AG10803 (cell line): ENCODE measurements around the gene PNMA1.
A peak's percentile ranks its signal among the peaks of the same experiment; 100 is the strongest.

ENCODE experiments used
- DNase-seq: peaks from one replicate; pipeline ENCODE4 v3.0.0; 2010; ENCODE audit warnings: low read depth
- H3K4me3 ChIP-seq: 2 replicates; pipeline ENCODE4 v1.5.1; 2011; ENCODE audit warnings: mild to moderate bottlenecking, low read length, control low read depth
- CTCF ChIP-seq: conservative IDR thresholded peaks from 2 replicates; pipeline ENCODE4 v1.5.1; 2011; ENCODE audit warnings: mild to moderate bottlenecking, low read length, control low read depth, inconsistent platforms

The PNMA1 gene

DNA sequence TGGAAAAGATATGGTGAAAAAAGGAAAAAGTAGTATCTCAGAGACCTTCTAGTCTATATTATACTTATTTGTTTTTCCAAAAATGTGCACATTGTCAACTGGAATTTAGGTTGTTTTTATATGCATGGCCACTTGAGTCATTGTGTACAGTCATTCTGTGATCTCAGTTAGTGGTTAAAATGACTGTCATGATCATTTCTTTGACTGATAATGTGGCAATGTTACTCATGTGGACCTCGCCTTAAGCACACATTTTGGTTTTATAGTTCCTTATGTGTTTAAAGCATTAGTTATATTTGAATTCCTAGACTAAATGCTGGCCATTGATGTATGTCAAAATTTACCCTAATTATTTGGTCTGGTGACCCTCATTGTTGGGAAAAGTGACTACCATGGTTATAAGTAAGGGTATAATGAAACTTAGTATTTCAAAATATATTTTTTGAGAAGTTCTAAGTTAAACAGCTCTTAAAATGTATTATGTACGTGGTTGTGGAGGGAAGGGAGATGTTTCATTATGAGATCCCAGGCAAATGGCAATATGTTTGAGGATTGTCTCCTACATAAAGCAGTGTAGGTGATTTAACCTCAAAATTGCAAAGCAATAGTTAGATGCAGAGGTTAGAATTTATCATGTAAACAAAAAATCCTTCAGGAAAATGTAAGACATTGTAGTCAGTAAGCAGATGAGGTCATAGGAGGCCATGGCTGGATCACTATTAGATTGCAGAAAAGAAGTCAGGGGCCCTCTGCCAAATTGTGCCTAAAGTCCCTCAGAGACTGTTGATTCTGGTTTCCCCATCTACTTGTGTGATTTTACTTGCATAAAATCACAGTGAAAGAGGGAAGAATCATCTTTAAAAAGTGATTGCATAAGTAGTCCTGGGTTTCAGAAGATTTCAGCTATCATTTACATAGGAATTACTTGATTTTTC is 17.5 kb downstream of the PNMA1 start:
- H3K4me3 ChIP-seq = no peak overlapping the region
- DNase-seq = peak; percentile 46
- no peak for TF ChIP-seq CTCF

- DNase-seq = no peak
- TF ChIP-seq CTCF = no peak
- no peak overlapping the region for H3K4me3 ChIP-seq
Observed at GRCh38 chr14:73695997-73696396, 18.2 kb downstream of the PNMA1 start.

GRCh38 chr14:73695082-73695481 is 19.1 kb downstream of the PNMA1 start:
- TF ChIP-seq CTCF = no peak
- H3K4me3 ChIP-seq = no peak overlapping the region
- DNase-seq = no peak

- DNase-seq = no peak
- H3K4me3 ChIP-seq = no peak overlapping the region
- no peak for TF ChIP-seq CTCF
Observed at GRCh38 chr14:73694083-73694482, 20.1 kb downstream of the PNMA1 start.

- no peak for DNase-seq
- H3K4me3 ChIP-seq = no peak overlapping the region
- TF ChIP-seq CTCF = no peak
Observed at GRCh38 chr14:73686901-73687300, 27.3 kb downstream of the PNMA1 start.

DNA sequence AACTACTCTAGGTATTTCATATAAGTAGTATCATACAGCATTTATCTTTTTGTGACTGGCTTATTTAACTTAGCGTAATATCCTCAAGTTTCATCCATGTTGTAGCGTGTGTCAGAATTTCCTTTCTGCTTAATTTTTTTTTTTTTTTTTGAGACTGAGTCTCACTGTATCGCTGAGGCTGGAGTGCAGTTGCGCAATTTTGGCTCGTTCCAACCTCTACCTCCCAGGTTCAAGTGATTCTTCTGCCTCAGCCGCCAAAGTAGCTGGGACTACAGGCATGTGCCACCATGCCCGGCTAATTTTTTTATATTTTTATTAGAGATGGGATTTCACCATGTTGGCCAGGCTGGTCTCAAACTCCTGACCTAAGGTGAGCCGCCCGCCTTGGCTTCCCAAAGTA is 28.9 kb downstream of the PNMA1 start:
- TF ChIP-seq CTCF = no peak
- no peak for DNase-seq
- no peak overlapping the region for H3K4me3 ChIP-seq

- DNase-seq = no peak
- TF ChIP-seq CTCF = no peak
- no peak overlapping the region for H3K4me3 ChIP-seq
Observed at GRCh38 chr14:73684627-73685026, 29.6 kb downstream of the PNMA1 start.
